K562 (cell line): ENCODE results near the gene MSMO1. TPM values are rescaled to one million over a fixed set of nuclear protein-coding genes. Genes with fewer than 3 reads are reported as not detected.

Experiments
- ATAC-seq: fragments of 200-7000 bp; cut with Tn5 transposase; 3 replicates; pipeline ENCODE4 v1.9.1; 2020; ENCODE audit warnings: moderate library complexity
- BruUV-seq: library from RNA; stranded (reverse); fragments of 400-500 nt; replicated peaks from 2 replicates; lab custom pipeline; 2021; lab: Mats Ljungman, UMichigan
- CTCF ChIA-PET: fragments of 300-600 bp; formaldehyde crosslinking; extraction: SDS; loops from one replicate; lab custom pipeline; 2021; ENCODE audit warnings: low intra/inter-chr PET ratio; lab: Yijun Ruan, JAX
- POLR2A ChIA-PET: fragments of 300-600, 350-650 bp; sonication (Branson Sonifier 250); formaldehyde crosslinking; extraction: SDS; loops from one replicate; lab custom pipeline; 2021; ENCODE audit warnings: antibody characterized with exemption, inconsistent platforms; lab: Yijun Ruan, JAX
- DNase-seq, 4 experiments: peaks; one replicate each; pipeline versions ENCODE4 v3.0.0 to v3.0.0-alpha.2; 2011 to 2018; ENCODE audit warnings: low spot score in 3 of 4, mixed read lengths in 3 of 4; ENCODE audit errors: extremely low read depth in 1 of 4
- FAIRE-seq: peaks from 2 replicates; lab custom pipeline; 2011; peaks lifted over from hg19 to GRCh38; lab: Jason Lieb, UNC
- H2AFZ ChIP-seq: 2 replicates; pipeline ENCODE4 v1.6.0; 2011; ENCODE audit warnings: low read depth, low read length, control low read depth, inconsistent platforms
- H3K27ac ChIP-seq: fragments of 200-600 bp; 3 replicates; pipeline ENCODE4 v1.8.0; 2011; ENCODE audit warnings: low read depth, mild to moderate bottlenecking, control low read depth, inconsistent platforms, low read length, moderate library complexity, mixed read lengths; ENCODE audit errors: extremely low read depth
- H3K27me3 ChIP-seq, 2 experiments: fragments of 300-600 bp in 1 of 2; 2 replicates in 1 of 2; 3 replicates in 1 of 2; pipeline versions ENCODE4 v1.6.0 to v1.8.0; 2011; ENCODE audit warnings: inconsistent platforms in 2 of 2, low read length in 2 of 2, mild to moderate bottlenecking in 1 of 2, mixed read lengths in 1 of 2, moderate library complexity in 1 of 2; ENCODE audit not compliant: control insufficient read depth in 2 of 2, insufficient read depth in 2 of 2
- H3K36me3 ChIP-seq: fragments of 300-600 bp; 3 replicates; pipeline ENCODE4 v1.8.0; 2011; ENCODE audit warnings: mild to moderate bottlenecking, low read length, inconsistent platforms; ENCODE audit not compliant: control insufficient read depth, insufficient read depth
- H3K4me1 ChIP-seq, 2 experiments: fragments of 200-600 bp in 1 of 2; replicated peaks in 1 of 2; 2 replicates in 1 of 2; 3 replicates in 1 of 2; pipeline versions ENCODE4 v1.5.1 to v1.8.0; 2011; ENCODE audit warnings: inconsistent platforms in 2 of 2, low read length in 2 of 2, mild to moderate bottlenecking in 1 of 2, mixed read lengths in 1 of 2, moderate library complexity in 1 of 2; ENCODE audit not compliant: control insufficient read depth in 2 of 2, insufficient read depth in 2 of 2
- H3K4me2 ChIP-seq: 2 replicates; pipeline ENCODE4 v1.6.1; 2011; ENCODE audit warnings: low read length, control low read depth, inconsistent platforms, mixed read lengths; ENCODE audit not compliant: insufficient read depth
- H3K4me3 ChIP-seq: fragments of 200-600 bp; sonication (generic), shearing (Covaris generic); 2 replicates; pipeline ENCODE4 v1.5.1; 2016; ENCODE audit warnings: control low read depth, inconsistent platforms
- H3K79me2 ChIP-seq: fragments of 200-600 bp; 3 replicates; pipeline ENCODE4 v1.8.0; 2011; ENCODE audit warnings: low read length, inconsistent platforms; ENCODE audit not compliant: control insufficient read depth, insufficient read depth
- H3K9ac ChIP-seq, 2 experiments: 2 replicates each; pipeline versions ENCODE4 v1.6.0 to v1.6.1; 2011; ENCODE audit warnings: low read depth in 2 of 2, low read length in 2 of 2, control low read depth in 1 of 2, inconsistent platforms in 1 of 2, mild to moderate bottlenecking in 1 of 2, mixed read lengths in 1 of 2; ENCODE audit not compliant: insufficient read depth in 1 of 2
- H3K9me1 ChIP-seq: one replicate; pipeline ENCODE4 v1.6.0; 2011; ENCODE audit warnings: inconsistent platforms, mild to moderate bottlenecking, low read length, moderate library complexity; ENCODE audit not compliant: control insufficient read depth, insufficient read depth
- H3K9me3 ChIP-seq: replicated peaks from 2 replicates; pipeline ENCODE4 v1.5.1; 2011; ENCODE audit warnings: low read depth, low read length, inconsistent platforms; ENCODE audit not compliant: control insufficient read depth, insufficient read depth
- H4K20me1 ChIP-seq: replicated peaks from 2 replicates; pipeline ENCODE4 v1.6.1; 2011; ENCODE audit warnings: low read length, inconsistent platforms, mixed read lengths; ENCODE audit not compliant: control insufficient read depth, insufficient read depth
- CCNT2 ChIP-seq: IDR thresholded peaks from 2 replicates; pipeline ENCODE4 v1.6.1; 2011; ENCODE audit warnings: borderline replicate concordance, low read depth, mild to moderate bottlenecking, moderate library complexity, mixed read lengths, low read length; ENCODE audit not compliant: insufficient read length; ENCODE audit errors: extremely low read depth
- CREBBP ChIP-seq: IDR thresholded peaks from one replicate; pipeline ENCODE4 v1.6.1; 2012; ENCODE audit warnings: low read depth, mild to moderate bottlenecking, control low read depth, inconsistent platforms, low read length
- E2F8 ChIP-seq: fragments of 450-650 bp; IDR thresholded peaks from 2 replicates; pipeline ENCODE4 v1.7.1; 2018; ENCODE audit warnings: mild to moderate bottlenecking, low read depth; ENCODE audit not compliant: partially characterized antibody
- FUS ChIP-seq: fragments of 200-400 bp; formaldehyde crosslinking; optimal IDR thresholded peaks from 2 replicates; pipeline ENCODE3; 2017; ENCODE audit warnings: low read depth, low read length
- HLTF ChIP-seq: fragments of 450-650 bp; IDR thresholded peaks from 2 replicates; pipeline ENCODE4 v1.6.1; 2016
- SIX5 ChIP-seq, 2 experiments: IDR thresholded peaks; 2 replicates each; pipeline ENCODE4 v1.6.1; 2011; ENCODE audit warnings: low read length in 2 of 2, borderline replicate concordance in 1 of 2, low read depth in 1 of 2, mild to moderate bottlenecking in 1 of 2, moderate library complexity in 1 of 2; ENCODE audit not compliant: insufficient read depth in 1 of 2
- SNAPC5 ChIP-seq: fragments of 250-450 bp; sonication (Bioruptor Pico); IDR thresholded peaks from 2 replicates; pipeline ENCODE4 v1.8.0; 2021; ENCODE audit warnings: moderate library complexity, mild to moderate bottlenecking, inconsistent platforms
- ZNF232 ChIP-seq: sonication (generic); formaldehyde crosslinking; IDR thresholded peaks from 2 replicates; pipeline ENCODE4 v1.8.0; 2022; ENCODE audit warnings: mild to moderate bottlenecking, missing genetic modification reagents
- WGBS: fragments of 100-300 bp; shearing (Covaris generic); methylation state at CpG from one replicate; pipeline ENCODE4 v1.1.6; 2016; ENCODE audit warnings: low coverage, mixed read lengths; ENCODE audit not compliant: insufficient coverage; ENCODE audit errors: missing lambda C conversion rate; 5-methylcytosine and 5-hydroxymethylcytosine counted together
- in situ Hi-C: fragments of 300-500 bp; cut with MboI; formaldehyde crosslinking; loops from 4 replicates; pipeline ENCODE4 v1.15.0; 2018; ENCODE audit warnings: inconsistent platforms, mixed read lengths
- intact Hi-C: fragments of 100-400 bp; cut with micrococcal nuclease; formaldehyde crosslinking; loops from 2 replicates; pipeline ENCODE4 v1.14.2; 2022
- polyA plus RNA-seq, 8 experiments: library from polyadenylated mRNA; depleted of rRNA in 4 of 8; stranded (reverse) in 5 of 8; unstranded in 3 of 8; fragments of >200 nt; fragmentation: Nextera tagmentation in 2 of 8; fragmentation: Illumina TruSeq in 1 of 8; extraction: Ambion mirVana in 2 of 8; extraction: Trizol in 1 of 8; gene quantifications; 2 replicates each; pipeline versions ENCODE4 v1.2.1 to v1.2.3, GENCODE V29; 2011 to 2014; ENCODE audit warnings: inconsistent platforms in 1 of 8, missing spikeins in 1 of 8
- total RNA-seq, 7 experiments: library from RNA; depleted of rRNA in 6 of 7; stranded (reverse); fragments of >200 nt in 6 of 7; fragmentation: Illumina TruSeq in 2 of 7; extraction: Trizol in 2 of 7; gene quantifications; 2 replicates each; pipeline versions ENCODE4 v1.2.1 to v1.2.3, GENCODE V29; 2011 to 2021; ENCODE audit warnings: low replicate concordance in 1 of 7
- TF ChIP-seq, protein P1 (sequence below): fragments of 450-650 bp; formaldehyde crosslinking; IDR thresholded peaks from 2 replicates; pipeline ENCODE4 v1.4.0; 2020; ENCODE audit warnings: mild to moderate bottlenecking, moderate library complexity

Gene MSMO1
- total and polyA plus RNA-seq, 9 of the 15 experiments (the other 6 are each of a cell fraction or from before 2014, with no cell fraction given), result 32.0 to 172 (median 63.5) TPM

DNA sequence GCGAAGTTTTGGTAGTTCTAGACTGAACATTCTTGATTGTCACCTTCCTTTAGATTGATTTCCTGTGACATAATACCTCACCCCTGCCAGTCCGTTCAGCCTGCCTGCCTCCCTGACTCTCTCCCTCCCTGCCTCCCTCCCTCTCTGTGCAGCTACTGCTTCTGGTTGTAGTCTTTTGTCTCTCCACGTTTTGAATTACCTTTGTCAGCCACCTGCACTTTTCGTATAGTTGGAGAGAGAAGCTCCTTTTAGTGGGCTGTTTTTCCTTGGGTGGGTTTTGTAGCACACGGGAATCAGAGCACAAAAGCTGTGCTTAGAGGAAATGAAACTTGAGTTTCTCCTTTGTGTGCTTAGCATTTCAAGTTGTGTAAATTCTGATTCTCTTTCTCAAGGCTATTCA is 32.6 kb upstream of the MSMO1 start:
- ChIA-PET POLR2A (no interaction called here), CTCF (no interaction called here)
- Histone ChIP-seq H3K4me1 (no peaks in the 10 kb centered on the region), H3K79me2 (no peaks in the 10 kb centered on the region), H3K4me2 (no peak overlapping the region), H3K36me3 (peaks cover 13% of the 10 kb centered on the region; the same call in 2 of the 3 replicates), H3K4me3 (no peak overlapping the region), H3K27ac (no peak overlapping the region), H3K9ac (no peak overlapping the region), H3K9me1 (no peaks in the 10 kb centered on the region), H4K20me1 (no peaks in the 10 kb centered on the region), H2AFZ (no peak overlapping the region), H3K27me3 (no peaks in the 10 kb centered on the region), H3K9me3 (no peaks in the 10 kb centered on the region)
- DNase-seq (no peak), FAIRE-seq (no peak), ATAC-seq (no peak)
- TF ChIP-seq SIX5 (IDR thresholded peaks at IDR 0.05; ENCODE audit: borderline replicate concordance in 1 of 2, insufficient read depth in 1 of 2, low read depth in 1 of 2, low read length in 2 of 2), result no peak
- in situ Hi-C loops, result no loop called here
- no TSS peak for BruUV-seq
- WGBS, result 54% methylated on average over 5 of the region's 5 CpGs
- intact Hi-C loops, result no loop called here

DNA sequence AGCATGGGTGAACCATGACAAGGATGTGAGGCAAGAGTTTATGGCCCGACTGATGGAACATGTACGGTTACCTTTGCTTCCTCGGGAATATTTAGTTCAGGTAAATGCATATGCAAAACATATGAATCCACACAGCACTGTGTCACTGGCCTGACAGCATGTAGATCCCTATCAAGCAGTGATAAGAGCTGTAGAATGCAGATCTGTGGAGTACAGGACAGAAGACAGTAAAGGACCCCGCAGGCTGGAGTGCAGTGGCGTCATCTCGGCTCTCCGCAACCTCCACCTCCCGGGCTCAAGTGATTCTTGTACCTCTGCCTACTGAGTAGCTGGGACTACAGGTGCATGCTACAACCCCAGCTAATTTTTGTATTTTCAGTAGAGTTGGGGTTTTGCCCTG is 29.8 kb upstream of the MSMO1 start:
- ATAC-seq (no peak), FAIRE-seq (no peak), DNase-seq (no peak)
- ChIA-PET CTCF (no interaction called here), POLR2A (no interaction called here)
- peaks cover 13% of the 10 kb centered on the region; the same call in 2 of the 3 replicates for H3K36me3 ChIP-seq
- no peaks in the 10 kb centered on the region for H3K9me3 ChIP-seq
- H3K27me3 ChIP-seq, result no peaks in the 10 kb centered on the region
- in situ Hi-C loops, result no loop called here
- WGBS, result 89% methylated on average over 8 of the region's 8 CpGs
- H3K27ac ChIP-seq, result no peak overlapping the region
- H3K4me2 ChIP-seq, result no peak overlapping the region
- H3K4me1 ChIP-seq, result peaks cover 0 to 5% of the 10 kb centered on the region in 2 experiments; a peak in 2 of 5 replicates
- no peak overlapping the region for H3K4me3 ChIP-seq
- BruUV-seq, result no TSS peak
- H3K9ac ChIP-seq, result no peak overlapping the region
- no peaks in the 10 kb centered on the region for H3K9me1 ChIP-seq
- intact Hi-C loops, result no loop called here
- H4K20me1 ChIP-seq, result no peaks in the 10 kb centered on the region
- H3K79me2 ChIP-seq, result no peaks in the 10 kb centered on the region
- TF ChIP-seq SNAPC5 (CRISPR knock-in tag) (no peak), HLTF (no peak), ZNF232 (CRISPR knock-in tag) (no peak), FUS (no peak), E2F8 (no peak), CCNT2 (no peak), CREBBP (no peak)
- TF ChIP-seq, protein P1, sequence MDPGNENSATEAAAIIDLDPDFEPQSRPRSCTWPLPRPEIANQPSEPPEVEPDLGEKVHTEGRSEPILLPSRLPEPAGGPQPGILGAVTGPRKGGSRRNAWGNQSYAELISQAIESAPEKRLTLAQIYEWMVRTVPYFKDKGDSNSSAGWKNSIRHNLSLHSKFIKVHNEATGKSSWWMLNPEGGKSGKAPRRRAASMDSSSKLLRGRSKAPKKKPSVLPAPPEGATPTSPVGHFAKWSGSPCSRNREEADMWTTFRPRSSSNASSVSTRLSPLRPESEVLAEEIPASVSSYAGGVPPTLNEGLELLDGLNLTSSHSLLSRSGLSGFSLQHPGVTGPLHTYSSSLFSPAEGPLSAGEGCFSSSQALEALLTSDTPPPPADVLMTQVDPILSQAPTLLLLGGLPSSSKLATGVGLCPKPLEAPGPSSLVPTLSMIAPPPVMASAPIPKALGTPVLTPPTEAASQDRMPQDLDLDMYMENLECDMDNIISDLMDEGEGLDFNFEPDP (CRISPR knock-in tag), result no peak
- no peak overlapping the region for H2AFZ ChIP-seq
